NCI-H774 (cell line): ENCODE data around the gene SOS2.

ENCODE experiments used
- DNase-seq: peaks from one replicate; lab custom pipeline; 2025; lab: John Stamatoyannopoulos, UW

Gene SOS2

DNA sequence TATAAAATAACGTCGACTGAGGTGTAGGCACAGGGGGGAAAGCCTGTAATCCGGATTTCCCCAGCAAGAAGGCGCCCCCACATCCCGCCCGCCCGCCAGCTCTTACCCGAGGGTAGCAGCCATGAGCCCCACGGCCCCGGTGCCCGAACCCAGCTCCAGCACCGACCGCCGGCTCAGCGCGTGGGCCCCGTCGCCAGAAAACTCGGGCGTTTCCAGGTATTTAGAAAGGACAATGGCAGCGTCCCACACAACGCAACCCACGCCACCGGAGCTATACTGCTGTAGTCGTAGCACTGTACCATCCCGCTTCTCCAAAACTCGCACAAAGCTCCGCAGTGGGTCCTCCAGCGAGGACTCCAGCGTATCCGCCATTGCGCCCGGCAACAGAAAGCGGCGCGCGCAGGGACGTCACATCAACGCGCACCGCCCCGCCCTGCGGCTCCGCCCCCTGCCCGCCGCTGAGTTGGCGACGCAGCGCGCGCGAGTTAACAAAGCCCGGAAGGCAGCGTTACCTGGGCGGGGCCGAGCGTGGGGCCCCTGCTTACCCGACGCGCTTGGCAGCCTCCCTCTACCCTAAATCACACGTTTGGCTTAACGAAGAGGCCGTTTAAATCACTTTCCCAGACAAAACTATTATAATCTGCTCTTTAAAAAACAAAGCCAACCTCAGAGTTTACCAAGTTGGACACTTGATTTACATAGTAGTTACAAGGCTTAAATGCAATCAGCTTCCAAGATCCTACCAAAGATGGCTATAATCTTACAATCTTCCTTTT is 115.0 kb downstream of the SOS2 start, which contains the start of gene VCPKMT:
Gene VCPKMT, minus strand, starts transcription at position 392 of the 776 bp plus-strand sequence. Its CDS starts 20 bp downstream, at position 372.
- peak; percentile 83 for DNase-seq

DNA sequence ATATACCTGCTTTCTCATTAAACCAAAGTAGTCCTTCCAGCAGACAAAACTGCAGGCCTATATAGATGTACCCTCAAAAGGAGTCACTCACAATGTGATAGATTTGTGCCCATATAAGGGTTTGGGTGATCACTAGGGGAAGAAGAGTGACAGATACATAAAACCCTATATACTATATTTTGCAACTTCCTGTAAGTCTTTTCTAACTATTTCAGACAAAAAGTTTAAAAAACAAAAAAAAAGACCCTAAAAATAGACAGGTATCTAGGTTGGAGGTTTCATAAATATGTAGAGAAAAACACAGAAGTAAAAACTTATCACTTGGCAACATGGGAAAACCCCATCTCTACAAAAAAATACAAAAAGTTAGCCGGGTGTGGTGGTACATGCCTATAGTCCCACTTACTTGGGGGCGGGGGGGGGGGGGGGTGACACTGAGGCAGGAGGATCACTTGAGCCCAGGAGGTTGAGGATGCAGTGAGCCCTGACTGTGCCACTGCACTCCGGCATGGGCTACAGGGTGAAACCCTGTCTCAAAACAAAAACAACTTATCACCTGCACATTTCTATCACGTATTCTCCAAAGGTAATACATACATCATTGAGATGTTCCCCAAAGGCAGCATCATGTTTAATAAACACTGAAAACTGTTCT is 117.9 kb downstream of the SOS2 start:
- no peak for DNase-seq

DNA sequence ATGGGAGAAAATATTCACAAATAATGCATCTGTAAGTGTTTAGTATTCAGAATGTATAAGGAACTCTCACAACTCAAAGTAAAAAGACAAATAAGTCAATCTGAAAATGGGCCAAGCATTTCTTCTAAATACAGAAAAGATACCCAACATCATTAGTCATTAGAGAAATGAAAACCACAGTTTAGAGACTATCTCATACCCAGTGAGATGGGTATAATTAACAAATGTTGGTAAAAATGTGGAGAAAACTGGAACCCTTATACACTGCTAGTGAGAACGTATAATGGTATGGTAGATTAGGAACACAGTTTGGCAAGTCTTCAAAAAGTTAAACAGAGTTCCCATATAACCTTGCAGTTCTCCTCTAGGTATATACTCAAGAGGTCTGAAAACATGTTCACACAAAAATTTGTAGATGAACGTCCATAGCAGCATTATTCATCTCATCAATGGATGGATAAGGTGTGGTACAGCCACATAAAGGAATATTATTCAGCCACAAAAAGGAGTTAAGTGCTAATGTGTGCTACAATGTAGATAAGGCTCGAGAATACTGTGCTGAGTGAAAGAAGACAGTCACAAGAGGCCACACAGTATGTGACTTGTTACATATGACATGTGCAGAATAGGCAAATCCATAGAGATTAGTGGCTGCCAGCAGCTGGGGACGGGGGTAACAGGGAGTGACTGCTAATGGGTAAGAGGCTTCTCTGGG is 120.9 kb downstream of the SOS2 start:
- DNase-seq = no peak

DNA sequence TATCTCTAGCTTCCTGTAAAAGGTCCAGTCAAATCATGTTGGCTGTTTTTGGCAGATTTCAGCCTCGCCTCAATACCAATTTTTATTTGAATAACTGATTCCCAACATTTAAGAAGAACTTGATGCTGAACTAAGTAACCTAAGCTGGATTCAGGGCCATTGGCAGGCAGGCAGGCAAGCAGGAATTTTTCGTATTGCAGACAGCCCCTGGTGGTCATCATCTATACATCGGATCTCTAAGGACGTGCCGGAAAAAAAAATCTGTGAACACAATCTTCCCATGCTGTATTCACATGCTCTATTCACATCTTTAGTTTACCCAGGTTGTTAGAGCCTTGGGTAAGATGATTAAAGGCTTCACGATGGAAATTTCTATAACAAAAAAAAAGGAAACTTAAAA is 122.0 kb downstream of the SOS2 start:
- no peak for DNase-seq

DNA sequence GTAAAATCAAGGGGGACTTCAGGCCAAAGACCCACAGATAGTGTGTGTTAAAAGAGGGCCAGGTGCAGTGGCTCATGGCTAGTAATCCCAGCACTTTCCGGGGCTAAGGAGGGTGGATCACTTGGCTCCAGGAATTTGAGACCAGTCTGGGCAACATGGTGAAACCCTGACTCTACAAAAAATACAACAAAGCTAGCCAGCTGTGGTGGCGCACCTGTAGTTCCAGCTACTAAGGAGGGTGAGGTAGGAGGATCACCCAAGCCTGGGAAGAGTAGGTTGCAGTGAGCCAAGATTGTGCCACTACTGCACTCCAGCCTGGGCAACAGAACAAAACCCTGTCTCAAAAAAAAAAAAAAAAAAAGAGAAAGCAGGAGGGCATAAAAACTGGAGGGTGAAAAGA is 123.5 kb downstream of the SOS2 start:
- DNase-seq = no peak

DNA sequence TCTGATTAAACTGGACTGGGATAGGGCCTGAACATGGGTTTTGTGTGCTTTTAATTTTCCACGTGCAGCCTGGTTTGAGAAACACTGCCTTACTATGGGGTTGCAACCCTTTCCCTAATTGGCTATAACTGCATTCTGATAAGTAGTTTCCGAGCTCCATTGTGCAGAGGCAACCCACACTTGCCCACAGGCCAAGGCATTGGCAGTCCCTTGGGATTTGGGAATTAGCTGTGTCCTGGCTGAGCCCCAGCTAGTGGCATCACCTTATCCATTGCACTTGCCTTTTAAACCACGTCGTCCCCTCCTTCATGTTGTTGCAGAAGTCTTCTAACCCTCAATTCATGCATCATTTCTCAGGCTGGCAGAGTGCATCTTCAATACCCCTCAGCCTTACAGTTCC is 125.2 kb downstream of the SOS2 start:
- DNase-seq = no peak

DNA sequence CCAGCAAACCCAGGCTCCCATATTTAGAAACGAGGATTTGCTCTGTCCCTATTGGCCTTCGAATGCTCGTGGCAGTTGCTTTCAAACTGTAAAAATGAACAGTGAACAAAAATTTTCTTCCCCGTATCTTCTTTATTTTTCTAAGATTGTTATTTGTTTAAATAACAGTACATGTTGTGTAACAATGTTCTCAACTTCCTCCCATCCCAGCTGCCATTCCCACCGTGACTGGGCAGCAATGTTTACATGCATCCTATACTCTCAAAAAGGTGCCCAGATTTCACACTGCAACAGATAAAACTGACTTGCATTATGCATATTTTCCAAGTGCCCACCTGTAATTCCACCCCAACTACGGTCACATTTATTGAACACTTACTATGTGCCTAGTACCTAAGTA is 127.8 kb downstream of the SOS2 start:
- no peak for DNase-seq

DNA sequence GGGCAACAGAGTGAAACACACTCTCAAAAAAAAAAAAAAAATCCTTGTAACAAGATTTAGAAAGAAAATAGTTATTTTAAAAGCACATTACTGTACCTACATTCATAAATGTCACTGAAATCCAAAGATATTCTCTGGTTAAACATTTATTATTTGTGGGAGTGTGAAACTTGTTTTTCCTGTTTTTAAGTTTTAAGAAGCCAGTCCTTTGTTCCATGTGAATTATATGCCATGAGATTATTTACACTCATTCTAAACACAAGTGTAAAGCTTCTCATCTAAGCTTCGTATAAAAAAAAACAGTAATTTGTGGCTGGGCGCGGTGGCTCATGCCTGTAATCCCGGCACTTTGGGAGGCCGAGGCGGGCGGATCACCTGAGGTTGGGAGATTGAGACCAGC is 130.0 kb downstream of the SOS2 start:
- DNase-seq = no peak

DNA sequence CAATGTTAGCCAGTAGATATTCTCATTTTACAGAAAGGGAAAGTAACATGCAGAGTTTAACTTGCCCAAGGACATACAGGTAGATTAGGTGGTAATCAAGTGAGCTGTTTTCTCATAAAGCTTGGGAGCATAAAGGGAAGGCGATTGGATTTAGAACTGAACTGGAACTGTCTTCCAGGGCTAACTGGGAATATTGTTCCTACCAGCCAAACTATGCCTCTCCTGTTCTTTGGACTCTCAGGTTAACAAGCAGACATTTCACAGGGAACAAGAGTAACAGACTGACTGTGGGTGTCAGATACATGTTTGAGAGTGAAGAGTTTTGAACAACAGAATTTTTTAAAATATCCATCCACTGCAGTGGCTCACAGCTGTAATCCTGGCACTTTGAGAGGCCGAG is 130.6 kb downstream of the SOS2 start:
- no peak for DNase-seq

DNA sequence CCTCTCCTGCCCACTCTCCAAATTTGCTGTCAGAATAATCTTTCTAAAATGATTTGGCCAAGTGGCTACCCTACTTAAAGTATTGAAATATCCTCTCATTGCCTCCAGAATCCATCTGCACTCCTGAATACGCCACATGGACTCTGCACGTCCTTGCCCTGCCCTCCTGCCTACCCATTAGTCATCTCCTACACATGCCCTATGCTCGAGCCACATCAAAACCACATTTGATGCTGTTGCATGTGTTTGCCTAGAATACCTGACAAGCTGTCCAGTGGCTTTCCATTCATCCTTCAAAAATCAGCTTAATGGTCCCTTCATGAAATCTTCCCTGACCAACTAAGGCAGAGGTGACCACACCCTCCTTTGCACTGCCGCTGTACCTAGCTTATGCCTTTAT is 132.0 kb downstream of the SOS2 start:
- DNase-seq = no peak

DNA sequence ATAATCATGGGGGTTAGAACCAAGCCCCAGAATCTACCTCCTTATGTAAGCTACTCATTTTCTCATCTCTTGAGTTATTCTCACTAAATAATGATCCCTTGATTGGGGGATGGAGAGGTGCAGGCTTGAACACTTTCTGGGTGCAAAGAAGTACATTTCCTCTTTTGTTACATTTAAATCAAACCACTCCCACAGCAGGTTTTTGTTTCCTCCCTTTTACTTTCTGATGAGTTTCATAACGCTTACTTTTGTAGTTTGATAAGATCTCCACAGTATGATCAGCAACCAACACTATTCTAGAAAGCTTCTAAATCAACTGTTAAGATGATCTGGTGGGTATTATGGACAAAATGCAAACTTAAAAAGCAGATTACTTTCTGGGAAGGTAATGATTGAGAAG is 135.5 kb downstream of the SOS2 start:
- DNase-seq = no peak

DNA sequence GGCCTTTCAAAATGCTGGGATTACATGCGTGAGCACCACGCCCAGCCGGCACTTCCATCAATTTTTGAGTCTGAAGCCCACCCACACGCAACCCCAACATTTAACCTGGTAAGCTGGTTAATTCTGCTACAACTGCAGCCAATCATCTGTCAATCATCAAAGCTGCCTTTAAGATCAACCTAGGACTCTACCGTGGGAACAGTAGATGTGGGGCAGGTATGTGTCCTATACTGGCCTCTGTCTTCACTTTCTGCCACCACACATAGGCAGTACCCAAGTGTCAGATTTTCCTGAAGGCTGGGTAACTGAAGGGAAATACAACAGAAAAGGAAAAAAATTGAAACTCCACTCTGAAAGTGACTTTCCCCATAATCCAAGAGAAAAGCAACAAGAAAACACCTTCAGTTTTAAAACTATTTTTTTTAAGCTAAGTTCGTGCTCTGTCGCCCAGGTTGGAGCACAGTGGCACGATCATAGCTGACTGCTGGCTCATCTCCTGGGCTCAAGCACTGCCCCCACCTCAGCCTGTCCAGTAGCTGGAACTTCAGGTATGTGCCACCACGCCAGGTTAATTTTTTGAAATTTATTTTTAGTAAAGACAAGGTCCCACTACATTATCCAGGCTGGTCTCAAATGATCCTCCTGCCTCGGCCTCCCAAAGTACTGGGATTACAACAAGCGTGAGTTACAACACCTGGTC is 137.2 kb downstream of the SOS2 start:
- no peak for DNase-seq

DNA sequence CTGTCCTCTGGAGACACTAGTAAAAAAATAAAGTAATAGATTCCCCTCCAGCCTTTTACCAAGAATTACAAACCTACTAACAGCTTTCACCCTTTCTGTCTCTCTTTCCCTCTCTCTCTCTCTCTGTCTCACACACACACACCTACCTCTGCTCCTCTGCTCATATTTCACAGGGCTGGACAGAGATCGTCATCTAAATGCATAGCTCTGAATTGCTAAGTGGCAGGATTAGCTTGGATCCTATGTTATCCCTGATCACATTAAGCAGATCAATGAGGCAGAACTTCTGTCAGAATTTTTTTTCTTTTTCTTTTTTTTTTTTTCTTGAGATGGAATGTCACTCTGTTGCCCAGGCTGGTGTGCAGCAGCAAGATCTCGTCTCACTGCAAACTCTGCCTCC is 137.9 kb downstream of the SOS2 start:
- no peak for DNase-seq

DNA sequence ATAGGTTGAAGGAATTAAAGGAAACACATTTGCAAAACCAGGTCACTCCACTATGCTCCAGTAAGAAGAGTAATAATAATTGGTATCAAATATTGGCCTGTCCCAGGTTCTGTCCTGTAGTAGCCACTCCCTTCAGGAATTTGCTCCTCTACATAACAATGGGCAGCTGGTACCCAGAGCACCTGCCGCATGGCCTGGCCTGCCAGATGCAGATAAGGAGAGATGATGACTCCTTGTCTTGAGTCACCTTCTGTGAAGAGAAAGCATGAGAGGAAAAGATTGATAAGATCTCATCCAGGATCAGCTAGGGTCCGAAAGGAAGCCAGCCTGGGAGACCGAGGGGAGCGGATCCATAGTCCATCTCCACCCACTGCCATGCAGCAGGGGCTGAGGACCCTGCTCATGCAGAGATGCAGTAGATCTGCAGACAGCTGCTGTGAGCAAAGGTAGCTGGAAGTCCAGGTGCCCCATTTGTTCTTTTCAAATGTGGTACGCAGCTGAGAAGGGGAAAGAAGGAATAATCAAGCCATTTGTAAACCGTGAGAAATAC is 139.3 kb downstream of the SOS2 start:
- DNase-seq = no peak

DNA sequence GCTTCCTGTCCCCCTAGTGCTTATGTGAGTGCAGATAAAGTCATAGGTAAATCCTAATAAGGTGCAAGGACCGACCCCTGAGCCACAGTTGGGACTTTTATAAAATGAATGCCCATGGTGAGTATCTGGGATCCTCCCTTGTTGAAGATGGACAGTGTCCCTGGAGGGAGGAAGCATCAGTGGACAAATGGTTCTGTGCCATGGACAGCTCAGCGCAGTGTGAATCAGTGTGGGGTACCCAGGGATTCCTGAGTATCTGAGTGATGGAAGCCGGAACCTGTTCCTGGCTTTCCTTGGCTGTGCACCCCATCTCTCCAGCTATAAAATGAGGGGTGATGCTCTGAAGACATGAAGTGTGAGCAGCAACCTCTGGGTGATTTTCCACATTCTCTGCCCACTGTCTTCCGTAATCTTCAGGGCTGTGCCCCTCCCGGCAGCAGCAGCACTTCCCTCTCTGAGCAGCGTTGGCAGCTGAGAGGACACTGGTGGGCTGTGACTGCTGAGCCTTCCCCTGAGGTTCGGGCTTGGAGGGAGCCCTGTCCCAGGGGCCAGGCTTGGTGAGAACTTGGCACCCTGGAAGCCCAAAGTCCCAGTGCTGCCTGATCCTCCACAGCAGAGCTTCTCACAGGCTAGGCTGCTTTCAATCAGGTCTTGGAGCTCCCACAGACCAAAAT is 140.0 kb downstream of the SOS2 start:
- DNase-seq = no peak

DNA sequence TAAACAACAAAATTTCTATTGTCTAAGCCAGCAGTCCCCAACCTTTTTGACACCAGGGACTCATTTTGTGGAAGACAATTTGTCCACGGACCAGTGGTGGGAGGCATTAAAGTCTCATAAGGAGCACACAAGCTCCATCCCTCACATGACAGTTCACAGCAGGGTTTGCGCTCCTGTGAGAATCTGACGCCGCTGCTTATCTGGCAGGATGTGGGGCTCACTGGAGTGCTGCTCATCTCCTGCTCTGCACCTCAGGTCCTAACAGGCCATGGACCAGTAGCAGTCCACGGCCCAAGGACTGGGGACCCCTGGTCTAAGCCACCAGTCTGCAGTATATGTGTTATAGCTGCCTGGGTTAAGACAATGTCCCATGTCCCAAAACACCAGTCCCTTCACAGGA is 142.2 kb downstream of the SOS2 start:
- DNase-seq = no peak

DNA sequence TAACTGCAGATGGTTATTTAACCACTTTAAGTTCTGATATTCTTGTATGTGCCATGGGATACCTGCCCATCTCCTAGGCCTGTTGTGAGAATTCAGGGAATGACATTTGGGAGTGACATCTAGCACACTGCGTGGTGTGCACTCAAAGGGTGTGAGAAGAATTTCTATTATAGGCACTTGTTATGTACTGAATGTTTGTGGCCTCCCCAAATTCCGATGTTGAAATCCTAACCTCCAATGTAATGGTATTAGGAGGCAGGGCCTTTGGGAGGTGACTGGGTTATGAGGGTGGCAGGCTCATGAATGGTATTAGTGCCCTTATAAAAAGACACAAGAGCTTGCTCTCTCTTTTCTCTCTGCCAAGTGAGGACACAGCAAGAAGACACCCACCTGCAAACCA is 142.6 kb downstream of the SOS2 start:
- DNase-seq = no peak

DNA sequence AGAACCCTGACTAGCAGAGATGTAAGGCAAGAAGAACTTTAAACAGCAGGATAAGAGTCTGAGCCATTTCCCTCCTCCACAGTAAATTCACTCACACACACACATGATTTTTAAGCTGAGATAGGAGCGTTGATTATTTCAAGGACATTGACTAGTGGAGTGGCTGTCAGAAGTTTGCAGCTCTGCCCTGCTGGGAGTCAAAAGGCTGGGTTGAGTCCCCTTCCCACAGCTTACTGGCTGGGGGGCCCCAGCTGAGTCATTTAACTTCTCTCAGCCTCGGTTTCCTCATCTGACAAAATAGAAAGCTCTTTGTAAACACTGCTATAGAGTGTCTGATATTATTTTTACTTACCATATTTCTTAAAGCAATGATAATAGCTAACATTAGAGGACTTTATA is 143.3 kb downstream of the SOS2 start:
- DNase-seq = no peak

DNA sequence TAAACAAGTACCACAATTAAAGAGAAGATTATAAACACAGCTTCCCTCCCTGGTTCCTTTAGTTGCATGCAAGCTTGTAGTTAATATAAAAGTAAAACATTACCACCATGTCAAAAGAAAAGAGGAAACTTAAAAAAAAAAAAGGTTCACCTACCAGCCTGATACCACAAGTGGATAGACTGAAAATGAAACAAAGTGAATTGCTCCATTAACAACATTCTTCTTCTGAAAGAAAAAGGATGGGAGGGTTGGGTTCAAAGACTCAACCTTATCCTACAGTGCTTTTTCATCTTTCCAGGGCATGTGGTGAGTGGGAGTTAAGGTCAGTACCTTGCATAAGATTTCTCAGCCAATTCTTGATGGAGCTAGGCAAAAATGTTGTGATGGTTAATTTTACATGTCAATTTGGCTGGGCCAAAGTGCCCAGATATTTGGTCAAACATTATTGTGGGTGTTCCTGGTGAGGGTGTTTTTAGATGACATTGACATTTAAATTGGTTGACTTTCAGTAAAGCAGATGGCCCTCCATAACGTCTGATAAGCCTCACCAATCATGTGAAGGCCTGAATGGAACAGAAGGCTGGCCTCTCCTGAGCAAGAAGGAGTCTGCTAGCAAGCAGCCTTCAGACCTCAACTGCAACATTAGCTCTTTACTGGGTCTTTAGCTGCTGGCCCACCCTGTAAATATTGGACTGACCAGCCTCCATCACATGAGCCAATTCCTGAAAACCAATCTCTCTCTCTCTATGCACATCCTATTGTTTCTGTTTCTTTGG is 143.8 kb downstream of the SOS2 start:
- no peak for DNase-seq

DNA sequence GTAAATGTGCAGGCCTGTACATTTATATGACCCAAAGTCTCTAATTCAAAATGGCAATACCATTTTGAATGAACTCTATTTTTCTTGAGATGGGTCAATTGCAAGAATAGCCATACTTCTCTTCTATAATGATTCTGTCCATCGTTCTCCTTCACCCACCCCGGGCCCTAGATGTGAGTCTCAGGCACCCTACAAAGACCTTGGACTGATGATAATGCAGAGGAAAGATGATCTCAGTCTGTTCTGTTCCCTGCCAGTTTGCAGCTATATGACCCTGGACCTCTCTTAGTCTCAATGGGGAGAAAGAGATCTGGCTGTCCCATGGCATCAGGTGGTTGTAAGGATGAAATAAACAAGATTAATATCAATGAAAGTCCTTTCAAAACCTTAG is 145.1 kb downstream of the SOS2 start:
- DNase-seq = no peak
